ENCODE data around the gene CRISP1. TPM values are rescaled to one million over a fixed set of nuclear protein-coding genes. Genes with fewer than 3 reads are reported as not detected.

The CRISP1 gene
- total RNA-seq, result not detected

- no peaks in the 10 kb centered on the region for H3K4me1 ChIP-seq
- DNase-seq, result no peak
- H3K27ac ChIP-seq, result no peak within 1 kb of the TSS
- H3K36me3 ChIP-seq, result no peaks in the 10 kb centered on the region
- H3K9me3 ChIP-seq, result no peaks in the 10 kb centered on the region
- TF ChIP-seq CTCF (IDR thresholded peaks at IDR 0.05), result no peak
- no peak for TF ChIP-seq POLR2A (IDR thresholded peaks at IDR 0.05)
- no peak for TF ChIP-seq POLR2AphosphoS5 (IDR thresholded peaks at IDR 0.05)
- no peak for TF ChIP-seq EP300 (IDR thresholded peaks at IDR 0.05; ENCODE audit: low read depth)
- WGBS, 2 donors (ENCODE audit: low coverage in 1 of 2), result 92% methylated on average over 1 of the region's 1 CpG; no CpG with 5 or more reads in 1 of the 2 donors
- no peaks in the 10 kb centered on the region for H3K27me3 ChIP-seq
- in situ Hi-C loops (cut with MboI; ENCODE audit: low pct_ligation_motif_present in 1 of 4, low pct_unique_long_range_greater_than_20kb in 1 of 4, low sequenced_read_pairs in 3 of 4), result no loop called here
- intact Hi-C loops (cut with DNase I; ENCODE audit: low total_unique reads), result no loop called here
- no peak within 1 kb of the TSS for H3K4me3 ChIP-seq
These were observed at the start of gene CRISP1 for GRCh38 chr6:49866485-49866943. CRISP1 (minus strand) TSS chr6:49866535; CDS start chr6:49857400, 9,135 bp downstream.

- intact Hi-C loops (cut with DNase I; ENCODE audit: low total_unique reads), result no loop called here
- Histone ChIP-seq H3K36me3 (no peaks in the 10 kb centered on the region), H3K9me3 (no peaks in the 10 kb centered on the region), H3K4me1 (no peaks in the 10 kb centered on the region), H3K4me3 (no peak overlapping the region), H3K27ac (no peak overlapping the region), H3K27me3 (no peaks in the 10 kb centered on the region)
- no peak for DNase-seq
- in situ Hi-C loops (cut with MboI; ENCODE audit: low pct_ligation_motif_present in 1 of 4, low pct_unique_long_range_greater_than_20kb in 1 of 4, low sequenced_read_pairs in 3 of 4), result no loop called here
- TF ChIP-seq POLR2A (IDR thresholded peaks at IDR 0.05) (no peak), CTCF (IDR thresholded peaks at IDR 0.05) (no peak), POLR2AphosphoS5 (IDR thresholded peaks at IDR 0.05) (no peak), EP300 (IDR thresholded peaks at IDR 0.05; ENCODE audit: low read depth) (no peak)
- WGBS, 2 donors (ENCODE audit: low coverage in 1 of 2), result 45 to 50% methylated on average over 3 of the region's 3 CpGs
These were observed 48.7 kb upstream of the CRISP1 start for GRCh38 chr6:49915035-49915434.

GRCh38 chr6:49913636-49914375, 47.5 kb upstream of the CRISP1 start:
- WGBS, 2 donors (ENCODE audit: low coverage in 1 of 2), result 55 to 75% methylated on average over 2 to 6 of the region's 6 CpGs
- in situ Hi-C loops (cut with MboI; ENCODE audit: low pct_ligation_motif_present in 1 of 4, low pct_unique_long_range_greater_than_20kb in 1 of 4, low sequenced_read_pairs in 3 of 4), result no loop called here
- intact Hi-C loops (cut with DNase I; ENCODE audit: low total_unique reads), result no loop called here
- TF ChIP-seq POLR2A (IDR thresholded peaks at IDR 0.05) (no peak), EP300 (IDR thresholded peaks at IDR 0.05; ENCODE audit: low read depth) (no peak), CTCF (IDR thresholded peaks at IDR 0.05) (no peak), POLR2AphosphoS5 (IDR thresholded peaks at IDR 0.05) (no peak)
- no peaks in the 10 kb centered on the region for H3K4me1 ChIP-seq
- H3K27me3 ChIP-seq, result no peaks in the 10 kb centered on the region
- H3K27ac ChIP-seq, result no peak overlapping the region
- no peak overlapping the region for H3K4me3 ChIP-seq
- no peak for DNase-seq
- no peaks in the 10 kb centered on the region for H3K36me3 ChIP-seq
- H3K9me3 ChIP-seq, result no peaks in the 10 kb centered on the region

GRCh38 chr6:49912196-49912595, 45.9 kb upstream of the CRISP1 start:
- H3K27ac ChIP-seq, result no peak overlapping the region
- in situ Hi-C loops (cut with MboI; ENCODE audit: low pct_ligation_motif_present in 1 of 4, low pct_unique_long_range_greater_than_20kb in 1 of 4, low sequenced_read_pairs in 3 of 4) (no loop called here), intact Hi-C loops (cut with DNase I; ENCODE audit: low total_unique reads) (no loop called here)
- no peak overlapping the region for H3K4me3 ChIP-seq
- WGBS, 2 donors (ENCODE audit: low coverage in 1 of 2), result 56 to 75% methylated on average over 1 of the region's 1 CpG
- no peaks in the 10 kb centered on the region for H3K36me3 ChIP-seq
- no peaks in the 10 kb centered on the region for H3K9me3 ChIP-seq
- no peaks in the 10 kb centered on the region for H3K4me1 ChIP-seq
- no peaks in the 10 kb centered on the region for H3K27me3 ChIP-seq
- no peak for DNase-seq
- TF ChIP-seq CTCF (IDR thresholded peaks at IDR 0.05), result no peak
- no peak for TF ChIP-seq EP300 (IDR thresholded peaks at IDR 0.05; ENCODE audit: low read depth)
- TF ChIP-seq POLR2AphosphoS5 (IDR thresholded peaks at IDR 0.05), result no peak
- TF ChIP-seq POLR2A (IDR thresholded peaks at IDR 0.05), result no peak

All from transverse colon (tissue), 4 donors.